Sciatic nerve (tissue), 2 donors: ENCODE results near the gene ENTPD8. TPM values are rescaled to one million over a fixed set of nuclear protein-coding genes. Genes with fewer than 3 reads are reported as not detected.
"Not testable (repeated sequence)": the region's sequence is repeated elsewhere in the genome, so short reads cannot be mapped to it uniquely, and the experiment has no call there.

Source experiments
- ATAC-seq: fragments of 200-7000 bp; cut with Tn5 transposase; one replicate; pipeline ENCODE4 v1.9.1; 2020; ENCODE audit warnings: mild to moderate bottlenecking, moderate library complexity
- DNase-seq: peaks from one replicate; pipeline ENCODE4 v3.0.0-alpha.2; 2020; ENCODE audit warnings: low spot score
- intact Hi-C: fragments of 100-400 bp; cut with DNase I; formaldehyde crosslinking; loops from one replicate; pipeline ENCODE4 v1.14.2; 2022
- total RNA-seq: library from RNA; stranded (reverse); fragmentation: NEBNext Ultra II Directional; extraction: Animal tissue kit (Norgen Biotek cat#: 25700); gene quantifications from one replicate; pipeline ENCODE4 v1.2.1, GENCODE V29; 2021
- donor health status: DM: no; HTN: no; CAD: no.
- donor health status: DM: no; HTN: no; CAD: no.

The ENTPD8 gene
- total RNA-seq, 1 donor from 2014 or later, result not detected

GRCh38 chr9:137422604-137423513 lies 18.3 kb downstream of the ENTPD8 start, which contains the start of the genes EXD3 and NOXA1:
TSS of gene EXD3 (minus strand) at chr9:137423162. CDS start at chr9:137395357, 27,805 bp downstream.
TSS of gene NOXA1 (plus strand) at chr9:137423393. CDS start at chr9:137423530, 137 bp downstream.
- intact Hi-C loops, result no loop called here
- peak; percentile 97 for DNase-seq
- ATAC-seq, result peak; percentile 95

GRCh38 chr9:137421838-137422603 lies 19.1 kb downstream of the ENTPD8 start:
- intact Hi-C loops, result no loop called here
- ATAC-seq, result no peak
- no peak for DNase-seq

GRCh38 chr9:137417161-137418021 lies 23.8 kb downstream of the ENTPD8 start:
- no peak for DNase-seq
- peak; percentile 49 for ATAC-seq
- intact Hi-C loops, result no loop called here

- intact Hi-C loops, result no loop called here
- ATAC-seq (no peak), DNase-seq (no peak)
These were observed 24.5 kb downstream of the ENTPD8 start for GRCh38 chr9:137416563-137417151.

- ATAC-seq, result no peak
- DNase-seq, result no peak
- intact Hi-C loops, result no loop called here
These were observed 25.1 kb downstream of the ENTPD8 start for GRCh38 chr9:137416006-137416562.

- DNase-seq (no peak), ATAC-seq (no peak)
- intact Hi-C loops, result no loop called here
These were observed 25.7 kb downstream of the ENTPD8 start for GRCh38 chr9:137415451-137415850.

- no peak for ATAC-seq
- DNase-seq, result no peak
- intact Hi-C loops, result no loop called here
These were observed 28.7 kb downstream of the ENTPD8 start for GRCh38 chr9:137412431-137412830.

- ATAC-seq (peak; percentile 54), DNase-seq (peak; percentile 81)
- intact Hi-C loops, result no loop called here
These were observed 29.3 kb downstream of the ENTPD8 start for GRCh38 chr9:137411645-137412380.

- no peak for DNase-seq
- ATAC-seq, result no peak
- intact Hi-C loops, result no loop called here
These were observed 29.9 kb downstream of the ENTPD8 start for GRCh38 chr9:137411260-137411644.

- DNase-seq (no peak), ATAC-seq (no peak)
- intact Hi-C loops, result no loop called here
These were observed 30.3 kb downstream of the ENTPD8 start for GRCh38 chr9:137410891-137411249.

- intact Hi-C loops, DNase-seq, ATAC-seq: not testable (repeated sequence)
These were observed 30.8 kb downstream of the ENTPD8 start for GRCh38 chr9:137410236-137410890.

GRCh38 chr9:137409515-137409914 lies 31.6 kb downstream of the ENTPD8 start:
- ATAC-seq (no peak), DNase-seq (no peak)
- intact Hi-C loops, result loop anchor here (5.0 kb wide), 1 partner anchor 107 kb away; the partner anchor contains the start of gene NRARP

- intact Hi-C loops, result loop anchor here (5.0 kb wide), 1 partner anchor 107 kb away; the partner anchor contains the start of gene NRARP
- DNase-seq, result no peak
- no peak for ATAC-seq
These were observed 32.3 kb downstream of the ENTPD8 start for GRCh38 chr9:137408651-137409405.

GRCh38 chr9:137407590-137408300 lies 33.4 kb downstream of the ENTPD8 start:
- ATAC-seq, result peak; percentile 80
- intact Hi-C loops, result loop anchor here (5.0 kb wide), 1 partner anchor 105 kb away; the partner anchor contains the start of gene NRARP
- no peak for DNase-seq

- ATAC-seq (peak; percentile 74), DNase-seq (no peak)
- intact Hi-C loops, result loop anchor here (5.0 kb wide), 1 partner anchor 105 kb away; the partner anchor contains the start of gene NRARP
These were observed 34.1 kb downstream of the ENTPD8 start for GRCh38 chr9:137406876-137407589.
